ENCODE results near the gene TUBG2.

The TUBG2 gene

GRCh38 chr17:42669977-42670788 lies 11.1 kb downstream of the TUBG2 start:
- no peak for TF ChIP-seq CTCF (IDR thresholded peaks at IDR 0.05; ENCODE audit: low read depth, low read length)
- no peak overlapping the region for H3K4me3 ChIP-seq (ENCODE audit: low read depth, low read length)
- in situ Hi-C loops (cut with HindIII; ENCODE audit: low sequenced_read_pairs): no loop called here
- DNase-seq (ENCODE audit: low read depth, low spot score): no peak

- no peak overlapping the region for H3K4me3 ChIP-seq (ENCODE audit: low read depth, low read length)
- DNase-seq (ENCODE audit: low read depth, low spot score): no peak
- no peak for TF ChIP-seq CTCF (IDR thresholded peaks at IDR 0.05; ENCODE audit: low read depth, low read length)
- in situ Hi-C loops (cut with HindIII; ENCODE audit: low sequenced_read_pairs): no loop called here
Observed at GRCh38 chr17:42670789-42671657, 11.9 kb downstream of the TUBG2 start.

GRCh38 chr17:42672038-42672437 lies 13.0 kb downstream of the TUBG2 start:
- no peak overlapping the region for H3K4me3 ChIP-seq (ENCODE audit: low read depth, low read length)
- TF ChIP-seq CTCF (IDR thresholded peaks at IDR 0.05; ENCODE audit: low read depth, low read length): no peak
- in situ Hi-C loops (cut with HindIII; ENCODE audit: low sequenced_read_pairs): no loop called here
- no peak for DNase-seq (ENCODE audit: low read depth, low spot score)

- no peak overlapping the region for H3K4me3 ChIP-seq (ENCODE audit: low read depth, low read length)
- no peak for DNase-seq (ENCODE audit: low read depth, low spot score)
- in situ Hi-C loops (cut with HindIII; ENCODE audit: low sequenced_read_pairs): no loop called here
- no peak for TF ChIP-seq CTCF (IDR thresholded peaks at IDR 0.05; ENCODE audit: low read depth, low read length)
Observed at GRCh38 chr17:42673266-42673884, 14.3 kb downstream of the TUBG2 start.

- H3K4me3 ChIP-seq (ENCODE audit: low read depth, low read length): peak overlapping the region; percentile 81
- TF ChIP-seq CTCF (IDR thresholded peaks at IDR 0.05; ENCODE audit: low read depth, low read length): peak; percentile 68
- DNase-seq (ENCODE audit: low read depth, low spot score): peak; percentile 62
- in situ Hi-C loops (cut with HindIII; ENCODE audit: low sequenced_read_pairs): no loop called here
Observed at GRCh38 chr17:42673885-42674754, 15.0 kb downstream of the TUBG2 start.
